Sigmoid colon (tissue), 4 donors: ENCODE measurements around the gene PARD3.

ENCODE experiments used
- POLR2AphosphoS5 ChIP-seq, 4 donors: sonication (generic); formaldehyde crosslinking; IDR thresholded peaks; one replicate each; pipeline ENCODE4 v1.6.1; 2017; ENCODE audit warnings: antibody characterized with exemption in 4 of 4
- TF ChIP-seq, protein P1 (sequence below), 4 experiments: fragments of 450-650 bp in 3 of 4; fragments of 200-600 bp in 1 of 4; IDR thresholded peaks; one replicate each; pipeline ENCODE4 v1.5.1; 2016 to 2019; ENCODE audit warnings: antibody characterized with exemption in 4 of 4, mild to moderate bottlenecking in 3 of 4, moderate library complexity in 2 of 4

DNA sequence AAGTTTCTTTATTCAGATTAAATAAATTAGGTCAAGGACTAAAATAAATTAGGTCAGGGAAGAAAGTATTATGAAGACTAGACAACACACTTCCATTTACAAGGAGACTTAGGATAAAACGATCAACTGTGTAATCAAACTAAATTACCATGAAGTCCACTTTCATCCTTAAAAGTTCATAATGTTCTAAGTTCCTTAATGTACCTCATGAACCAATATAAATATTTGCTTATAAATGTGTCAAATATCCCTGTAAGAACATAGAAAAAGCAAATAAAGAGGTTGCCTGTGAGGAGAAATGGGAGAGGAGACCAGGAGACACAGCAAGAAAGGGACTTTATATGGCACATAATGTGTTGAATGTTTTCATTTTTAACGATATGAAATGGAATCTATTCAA, 345.6 kb downstream of the PARD3 start:
- TF ChIP-seq, protein P1, sequence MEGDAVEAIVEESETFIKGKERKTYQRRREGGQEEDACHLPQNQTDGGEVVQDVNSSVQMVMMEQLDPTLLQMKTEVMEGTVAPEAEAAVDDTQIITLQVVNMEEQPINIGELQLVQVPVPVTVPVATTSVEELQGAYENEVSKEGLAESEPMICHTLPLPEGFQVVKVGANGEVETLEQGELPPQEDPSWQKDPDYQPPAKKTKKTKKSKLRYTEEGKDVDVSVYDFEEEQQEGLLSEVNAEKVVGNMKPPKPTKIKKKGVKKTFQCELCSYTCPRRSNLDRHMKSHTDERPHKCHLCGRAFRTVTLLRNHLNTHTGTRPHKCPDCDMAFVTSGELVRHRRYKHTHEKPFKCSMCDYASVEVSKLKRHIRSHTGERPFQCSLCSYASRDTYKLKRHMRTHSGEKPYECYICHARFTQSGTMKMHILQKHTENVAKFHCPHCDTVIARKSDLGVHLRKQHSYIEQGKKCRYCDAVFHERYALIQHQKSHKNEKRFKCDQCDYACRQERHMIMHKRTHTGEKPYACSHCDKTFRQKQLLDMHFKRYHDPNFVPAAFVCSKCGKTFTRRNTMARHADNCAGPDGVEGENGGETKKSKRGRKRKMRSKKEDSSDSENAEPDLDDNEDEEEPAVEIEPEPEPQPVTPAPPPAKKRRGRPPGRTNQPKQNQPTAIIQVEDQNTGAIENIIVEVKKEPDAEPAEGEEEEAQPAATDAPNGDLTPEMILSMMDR (IDR thresholded peaks at IDR 0.05): no peak
- TF ChIP-seq POLR2AphosphoS5 (IDR thresholded peaks at IDR 0.05): no peak
